Measurements from ENCODE around the gene UNG.
"Not testable (repeated sequence)": the region's sequence is repeated elsewhere in the genome, so short reads cannot be mapped to it uniquely, and the experiment has no call there.

UNG gene

DNA sequence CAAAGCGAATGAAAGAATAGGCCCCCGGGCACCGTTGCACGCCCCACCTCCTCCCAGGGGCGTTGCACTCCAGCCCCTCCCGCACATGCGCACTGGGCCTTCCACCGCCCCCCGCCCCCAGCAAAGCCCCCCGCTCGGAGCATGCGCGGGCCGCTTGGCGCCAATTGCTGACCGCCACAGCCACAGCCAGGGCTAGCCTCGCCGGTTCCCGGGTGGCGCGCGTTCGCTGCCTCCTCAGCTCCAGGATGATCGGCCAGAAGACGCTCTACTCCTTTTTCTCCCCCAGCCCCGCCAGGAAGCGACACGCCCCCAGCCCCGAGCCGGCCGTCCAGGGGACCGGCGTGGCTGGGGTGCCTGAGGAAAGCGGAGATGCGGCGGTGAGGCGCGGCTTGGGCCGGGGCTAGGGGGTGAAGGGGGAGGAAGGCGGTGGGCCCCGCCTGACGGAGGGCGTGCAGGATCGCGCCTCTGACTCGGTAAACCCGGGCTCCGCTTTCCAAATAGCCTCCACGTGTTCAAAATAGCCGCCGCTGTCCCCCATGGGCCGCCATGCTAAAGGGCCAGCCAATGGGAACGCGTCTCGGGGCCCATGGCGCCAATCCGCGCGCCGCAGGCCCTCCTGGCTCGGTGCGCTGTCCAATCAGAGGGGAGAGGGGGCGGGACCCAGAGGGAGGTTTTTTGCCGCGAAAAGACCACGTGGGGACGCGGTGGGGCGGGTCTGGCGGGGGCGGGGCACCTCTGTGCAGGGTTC is at the start of gene UNG:
UNG (plus strand) TSS at position 163 of the 748 bp plus-strand sequence; CDS start at position 246, 83 bp downstream.
- peak; percentile 94 for DNase-seq (ENCODE audit: low read depth)

DNA sequence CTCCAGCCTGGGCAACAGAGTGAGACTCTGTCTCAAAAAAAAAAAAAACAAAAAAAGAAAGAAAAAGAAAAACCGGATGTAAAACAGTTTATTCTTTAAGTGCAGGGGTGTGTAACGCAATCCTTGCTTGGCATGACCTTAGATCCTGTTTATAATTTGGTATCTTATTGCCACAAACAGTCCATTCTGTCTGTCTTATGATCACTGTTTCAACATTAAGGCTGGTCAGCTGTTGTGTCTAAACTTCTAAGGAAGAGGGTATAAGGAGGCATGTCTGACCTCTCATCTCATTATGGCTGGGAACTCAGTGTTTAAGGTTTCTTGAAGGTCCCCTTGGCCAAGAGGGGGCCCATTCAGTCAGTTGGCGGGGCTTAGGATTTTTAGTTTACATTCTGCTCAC is 48.7 kb upstream of the UNG start:
- not testable (repeated sequence) for DNase-seq (ENCODE audit: low read depth)

DNA sequence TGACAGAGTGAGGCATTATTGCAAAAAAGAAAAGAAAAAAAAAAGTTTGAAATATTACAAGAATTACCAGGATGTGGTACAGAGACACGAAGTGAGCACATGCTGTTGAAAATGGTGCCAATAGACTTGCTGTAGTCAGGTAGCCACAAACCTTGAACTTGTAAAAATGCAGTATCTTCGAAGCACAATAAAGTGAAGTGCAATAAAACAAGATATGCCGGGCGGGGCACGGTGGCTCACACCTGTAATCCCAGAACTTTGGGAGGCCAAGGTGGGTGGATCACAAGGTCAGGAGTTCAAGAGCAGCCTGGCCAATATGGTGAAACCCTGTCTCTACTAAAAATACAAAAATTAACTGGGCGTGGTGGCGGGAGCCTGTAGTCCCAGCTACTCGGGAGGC is 47.6 kb upstream of the UNG start:
- not testable (repeated sequence) for DNase-seq (ENCODE audit: low read depth)

DNA sequence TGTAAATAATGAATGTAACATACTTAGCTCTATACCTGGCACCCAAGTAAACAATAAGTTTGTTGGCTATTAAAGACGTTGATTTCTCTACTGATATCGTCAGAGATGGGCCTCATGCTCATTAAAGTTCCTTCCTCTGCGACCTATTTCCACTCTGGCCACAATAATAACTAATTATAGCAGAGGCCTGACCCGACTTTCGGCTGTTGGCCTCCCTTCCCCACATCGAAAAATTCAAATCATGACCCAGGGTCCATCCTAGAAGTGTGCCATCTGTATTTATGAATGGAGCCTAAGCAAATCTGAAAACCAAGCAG is 45.3 kb upstream of the UNG start:
- no peak for DNase-seq (ENCODE audit: low read depth)

DNA sequence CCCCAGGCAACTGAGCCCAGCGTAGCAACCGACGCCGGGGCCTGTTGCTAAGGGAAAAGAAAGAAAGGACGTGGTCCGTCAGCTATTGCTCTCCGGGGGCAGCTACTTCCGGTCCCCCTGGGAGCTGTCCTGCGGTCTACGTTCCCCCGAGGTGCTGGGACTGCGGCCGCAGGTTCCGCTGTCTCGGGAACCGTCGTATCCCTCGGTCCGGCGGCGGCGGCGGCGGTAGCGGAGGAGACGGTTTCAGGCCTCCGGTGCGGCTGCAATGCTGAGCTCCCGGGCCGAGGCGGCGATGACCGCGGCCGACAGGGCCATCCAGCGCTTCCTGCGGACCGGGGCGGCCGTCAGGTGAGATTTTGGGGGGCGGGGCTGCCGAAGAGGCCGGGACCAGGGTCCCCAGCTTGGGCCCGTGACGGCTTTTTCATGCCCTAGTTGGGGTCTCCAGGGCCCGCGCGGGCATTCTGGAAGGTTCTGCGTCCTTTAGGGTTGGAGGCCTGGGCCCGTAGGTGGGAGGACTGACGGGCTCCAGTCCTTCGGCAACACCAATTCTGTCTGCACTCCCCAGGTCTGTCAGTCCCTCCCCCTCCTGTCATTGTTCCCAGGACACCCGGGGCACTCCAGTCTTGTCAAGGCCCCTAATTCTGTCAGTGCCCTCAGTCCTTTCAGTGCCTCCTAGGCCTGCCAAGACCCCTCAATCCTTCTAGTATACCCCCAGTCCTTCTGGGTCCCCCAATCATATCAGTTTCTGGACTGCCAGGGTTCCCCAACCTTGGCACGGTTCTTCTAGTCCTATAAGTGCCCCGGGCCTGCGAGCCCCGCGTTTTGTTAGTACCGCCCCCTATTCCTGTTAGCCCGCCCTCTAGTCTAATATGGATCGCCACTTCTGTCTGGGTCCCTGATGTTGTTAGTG is 44.7 kb upstream of the UNG start, which contains the start of gene USP30:
USP30 (plus strand) TSS at position 163 of the 910 bp plus-strand sequence; CDS start at position 266, 103 bp downstream.
- DNase-seq (ENCODE audit: low read depth) = peak; percentile 76

DNA sequence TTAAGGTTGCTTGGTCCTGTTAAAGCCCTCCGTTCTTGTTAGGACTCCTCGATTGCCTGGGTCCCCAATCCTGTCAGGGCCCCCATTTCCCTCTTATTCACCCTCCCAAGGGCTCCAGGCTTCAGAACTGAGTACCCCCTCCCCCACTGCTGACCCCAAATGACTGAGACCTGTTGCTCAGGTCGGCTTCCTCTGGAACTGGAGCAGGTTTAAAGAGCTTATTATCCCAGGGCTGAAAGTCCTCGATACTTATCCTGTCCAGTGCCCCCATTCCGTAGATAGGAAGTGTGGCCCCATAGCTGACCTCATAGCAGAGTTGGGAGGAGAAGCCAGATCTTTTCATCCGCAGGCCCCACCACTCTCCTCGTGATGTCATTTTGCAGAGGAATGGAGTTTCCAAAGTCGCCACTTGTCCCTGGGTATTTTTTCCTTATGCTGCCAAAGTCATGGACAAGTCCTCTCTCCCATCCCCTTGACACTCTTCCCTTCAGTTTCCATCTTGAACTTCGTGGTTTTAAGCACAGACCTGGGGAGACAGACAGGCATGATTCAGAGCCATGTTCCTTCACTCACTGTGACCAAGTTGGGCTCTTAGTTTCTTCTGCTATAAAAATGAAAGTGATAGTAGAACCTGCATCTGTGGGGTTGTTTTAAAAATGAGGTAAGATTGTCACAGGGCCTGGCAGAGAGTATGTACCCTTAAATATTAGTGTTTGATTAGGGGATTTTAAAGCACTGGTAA is 43.8 kb upstream of the UNG start:
- DNase-seq (ENCODE audit: low read depth) = no peak

DNA sequence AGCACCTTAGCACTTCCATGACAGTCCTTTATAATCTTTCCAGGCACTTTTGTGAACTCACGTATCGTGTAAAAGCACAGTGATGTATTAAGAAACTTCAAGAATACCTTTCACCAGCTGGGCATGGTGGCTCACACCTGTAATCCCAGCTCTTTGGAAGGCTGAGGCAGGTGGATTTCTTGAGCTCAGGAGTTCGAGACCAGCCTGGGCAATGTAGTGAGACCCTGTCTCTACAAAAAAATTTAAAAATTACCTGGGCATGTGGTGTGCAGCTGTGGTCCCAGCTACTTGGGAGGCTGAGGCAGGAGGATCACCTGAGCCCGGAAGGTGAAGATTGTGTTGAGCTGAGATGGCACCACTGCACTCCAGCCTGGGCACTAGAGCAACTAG is 43.3 kb upstream of the UNG start:
- DNase-seq (ENCODE audit: low read depth) = not testable (repeated sequence)

DNA sequence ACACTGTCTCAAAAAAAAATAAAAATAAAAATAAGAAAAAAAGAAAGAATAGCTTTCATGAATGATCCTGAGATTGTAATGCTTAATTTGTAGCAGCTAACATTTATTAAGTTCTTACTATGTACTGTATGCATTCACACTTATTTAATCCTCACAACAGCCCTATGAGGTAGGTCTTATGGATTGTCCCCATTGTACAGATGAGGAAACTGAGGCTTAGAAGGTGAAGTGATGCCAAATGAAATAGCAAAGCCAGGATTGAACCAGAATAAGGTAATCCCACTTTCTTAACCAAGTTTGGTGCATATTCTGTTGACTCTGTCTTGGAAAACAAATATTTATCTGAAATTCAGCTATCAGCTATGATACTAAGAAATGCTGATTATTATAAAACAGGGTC is 42.9 kb upstream of the UNG start:
- DNase-seq (ENCODE audit: low read depth) = no peak

DNA sequence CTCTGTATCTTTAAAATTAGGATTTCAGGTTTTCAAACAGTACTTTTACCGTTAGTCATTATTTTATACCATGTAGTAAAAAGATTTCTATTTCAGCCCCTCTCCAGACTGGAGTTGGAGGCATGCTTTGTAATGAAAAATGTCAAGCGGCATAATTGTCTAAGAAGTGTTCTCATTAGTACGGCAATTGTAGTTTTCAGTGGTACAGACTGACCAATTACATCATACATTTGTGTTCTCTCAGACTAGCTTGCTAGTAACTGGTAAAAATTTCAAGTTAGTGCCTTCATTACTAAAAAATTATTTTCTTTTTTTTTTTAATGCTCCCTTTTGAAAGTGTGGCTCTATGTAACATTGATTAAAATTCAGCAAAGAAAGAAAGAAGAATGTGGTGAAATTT is 40.5 kb upstream of the UNG start:
- no peak for DNase-seq (ENCODE audit: low read depth)

DNA sequence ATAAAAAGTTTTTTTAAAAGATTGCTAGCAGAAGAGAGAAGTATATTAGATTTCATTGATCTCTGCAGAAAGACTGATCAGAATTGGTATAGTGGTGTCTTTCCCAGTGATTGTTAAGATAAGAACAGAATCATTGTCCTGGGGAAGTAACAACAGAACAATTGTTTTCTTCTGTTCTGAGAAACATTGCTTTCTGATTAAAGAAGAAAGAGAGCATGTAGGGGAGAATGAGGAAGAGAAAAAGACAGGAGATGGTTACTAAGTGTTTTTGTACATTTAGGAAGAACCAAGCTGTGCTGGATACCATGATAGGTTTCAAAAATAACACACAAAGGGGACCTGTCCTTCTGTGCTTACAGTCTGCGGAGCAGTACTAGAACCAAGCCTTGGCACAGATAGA is 40.0 kb upstream of the UNG start:
- no peak for DNase-seq (ENCODE audit: low read depth)

DNA sequence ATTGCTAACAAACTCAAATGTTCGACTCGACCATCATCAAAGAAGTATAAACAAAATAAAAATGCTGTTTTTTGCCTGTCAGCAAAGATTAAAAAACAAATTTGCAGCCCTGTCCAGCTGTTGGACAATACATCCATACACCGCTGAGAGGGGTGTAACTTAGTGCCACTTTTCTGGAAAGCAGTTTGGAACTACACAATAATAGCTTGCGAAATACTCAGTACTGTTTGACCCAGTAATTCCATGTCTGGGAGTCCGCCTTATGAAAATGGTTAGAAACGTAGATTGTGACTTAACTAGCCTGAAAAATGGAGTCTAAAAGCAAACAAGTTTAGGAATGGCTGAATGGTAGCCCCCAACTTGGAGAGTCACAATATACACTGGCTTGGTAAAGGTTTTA is 38.6 kb upstream of the UNG start:
- DNase-seq (ENCODE audit: low read depth) = no peak

DNA sequence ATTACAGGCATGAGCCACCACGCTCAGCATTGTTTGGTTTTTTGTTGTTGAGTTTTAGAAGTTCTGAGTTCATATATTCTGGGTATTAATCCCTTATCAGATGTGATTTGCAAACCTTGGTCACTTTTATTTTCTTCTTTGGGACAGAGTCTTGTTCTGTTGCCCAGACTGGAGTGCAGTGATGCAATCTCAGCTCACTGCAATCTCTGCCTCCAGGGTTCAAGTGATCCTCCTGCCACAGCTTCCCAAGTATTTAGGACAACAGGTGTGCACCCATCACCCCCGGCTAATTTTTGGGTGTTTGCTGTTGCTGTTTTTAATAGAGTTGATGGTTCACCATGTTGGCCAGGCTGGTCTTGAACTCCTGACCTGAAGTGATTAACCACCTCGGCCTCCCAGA is 33.3 kb upstream of the UNG start:
- no peak for DNase-seq (ENCODE audit: low read depth)

DNA sequence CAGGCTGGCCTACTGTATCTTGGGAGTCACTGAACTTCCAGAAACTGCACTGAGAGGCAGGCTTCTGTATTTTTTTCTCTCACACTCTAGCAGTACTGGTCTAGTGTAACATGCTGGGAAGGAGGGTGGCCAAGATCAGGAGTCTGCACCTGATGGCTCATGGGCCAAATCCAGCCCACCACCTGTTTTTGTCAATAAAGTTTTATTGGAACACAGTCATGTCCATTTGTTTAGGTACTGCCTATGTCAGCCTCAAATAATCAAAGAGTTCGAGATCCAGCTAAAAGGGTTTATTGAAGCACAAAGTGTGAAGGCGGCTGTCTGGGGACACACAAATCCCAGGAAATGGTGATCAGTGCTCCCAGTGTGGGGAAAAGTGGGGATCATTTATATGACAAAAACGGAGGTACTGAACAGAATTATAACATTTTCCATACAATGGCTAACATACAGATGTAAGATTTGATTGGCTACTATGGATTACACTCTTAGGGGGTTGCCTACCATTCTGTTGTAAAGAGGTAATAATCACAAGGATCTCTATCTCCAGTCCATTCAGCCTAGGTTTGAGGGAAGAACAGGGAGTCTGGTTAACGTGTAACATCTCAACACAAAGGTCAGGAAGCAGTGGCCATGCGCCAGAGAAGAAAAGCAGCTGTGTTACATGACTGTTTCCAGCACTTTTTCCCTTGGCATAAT is 32.1 kb upstream of the UNG start:
- DNase-seq (ENCODE audit: low read depth) = no peak

DNA sequence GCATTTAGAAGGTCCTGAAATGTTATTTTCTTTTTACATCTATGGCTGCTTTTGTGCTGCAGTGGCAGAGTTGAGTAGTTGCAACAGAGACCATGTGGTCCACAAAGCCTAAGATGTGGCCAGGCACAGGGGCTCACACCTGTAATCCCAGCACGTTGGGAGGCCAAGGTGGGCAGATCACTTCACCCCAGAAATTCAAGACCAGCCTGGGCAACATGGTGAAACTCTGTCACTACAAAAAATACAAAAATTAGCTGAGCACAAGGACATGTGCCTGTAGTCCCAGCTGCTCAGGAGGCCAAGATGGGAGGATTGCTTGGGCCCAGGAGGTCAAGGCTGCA is 31.6 kb upstream of the UNG start:
- DNase-seq (ENCODE audit: low read depth) = no peak

DNA sequence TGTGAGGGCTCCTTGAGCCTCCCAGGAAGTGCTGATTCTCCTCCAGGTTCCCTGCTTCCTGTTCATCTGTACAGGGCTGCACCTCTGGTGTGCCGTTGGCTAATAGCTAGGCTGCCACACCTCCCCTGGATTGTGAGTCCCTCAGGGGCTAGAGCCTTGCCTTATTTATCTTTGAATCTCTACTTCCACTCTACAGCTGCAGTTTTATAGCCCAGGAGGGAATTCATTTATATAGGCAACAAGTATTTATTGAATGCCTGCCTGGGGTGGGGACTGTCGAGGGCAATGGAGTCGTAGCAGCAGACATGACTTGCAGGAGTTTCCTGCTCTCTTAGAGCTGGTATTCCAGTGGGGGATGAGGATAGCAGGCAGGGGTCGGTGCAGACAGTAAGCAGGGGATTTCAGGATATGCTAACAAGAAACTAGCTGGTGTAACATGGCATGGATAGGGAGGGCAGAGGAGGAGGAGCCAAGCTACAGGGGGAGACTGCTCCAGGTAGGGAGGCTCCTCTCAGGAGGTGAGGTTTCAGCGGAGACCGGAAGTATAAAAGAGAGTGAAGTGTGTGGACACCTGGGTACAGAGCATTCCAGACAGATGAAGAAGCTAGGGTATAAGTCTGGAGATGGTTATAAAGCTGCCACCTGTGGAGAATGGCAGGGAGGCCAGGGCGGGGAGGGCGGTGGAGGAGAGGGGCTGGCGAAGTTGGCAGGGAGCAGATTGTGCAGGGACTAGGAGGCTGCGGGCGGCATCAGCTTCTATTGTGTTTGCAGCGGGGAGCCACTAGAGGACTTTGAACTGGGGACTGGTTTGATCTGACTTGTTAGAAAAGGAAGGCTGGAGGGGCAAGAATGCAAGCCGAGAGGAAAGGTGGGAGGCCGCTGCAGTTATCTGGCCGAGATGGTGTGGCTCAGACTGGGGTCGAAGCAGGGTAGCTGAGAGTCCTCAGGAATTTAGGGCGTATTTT is 27.8 kb upstream of the UNG start:
- no peak for DNase-seq (ENCODE audit: low read depth)

DNA sequence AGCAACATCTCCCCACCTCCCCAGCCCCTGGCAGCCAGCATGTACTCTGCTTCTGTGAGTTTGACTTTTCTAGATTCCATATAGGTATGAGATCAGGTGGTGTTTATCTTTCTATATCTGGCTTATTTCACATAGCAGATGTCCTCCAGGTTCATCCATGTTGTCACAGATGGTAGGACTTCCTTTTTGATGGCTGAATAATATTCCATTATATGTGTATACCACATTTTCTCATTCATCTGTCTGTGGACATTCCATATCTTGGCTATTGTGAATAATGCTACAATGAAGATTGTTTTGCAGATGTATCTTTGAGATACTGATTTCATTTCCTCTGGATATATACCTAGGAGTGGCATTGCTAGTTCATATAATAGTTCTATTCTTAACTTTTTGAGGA is 22.5 kb upstream of the UNG start:
- DNase-seq (ENCODE audit: low read depth) = no peak

DNA sequence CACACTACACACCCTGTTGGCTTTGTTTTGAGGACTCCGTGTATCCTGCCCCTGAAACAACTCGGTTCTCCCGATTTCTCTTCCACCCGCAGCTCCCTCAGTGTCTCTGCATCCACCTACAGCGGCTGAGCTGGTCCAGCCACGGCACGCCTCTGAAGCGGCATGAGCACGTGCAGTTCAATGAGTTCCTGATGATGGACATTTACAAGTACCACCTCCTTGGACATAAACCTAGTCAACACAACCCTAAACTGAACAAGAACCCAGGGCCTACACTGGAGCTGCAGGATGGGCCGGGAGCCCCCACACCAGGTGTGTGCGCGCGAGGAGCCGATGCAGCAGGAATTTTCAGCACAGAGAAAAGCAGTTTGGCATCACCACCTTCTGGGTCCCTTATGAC is 14.6 kb upstream of the UNG start:
- no peak for DNase-seq (ENCODE audit: low read depth)

DNA sequence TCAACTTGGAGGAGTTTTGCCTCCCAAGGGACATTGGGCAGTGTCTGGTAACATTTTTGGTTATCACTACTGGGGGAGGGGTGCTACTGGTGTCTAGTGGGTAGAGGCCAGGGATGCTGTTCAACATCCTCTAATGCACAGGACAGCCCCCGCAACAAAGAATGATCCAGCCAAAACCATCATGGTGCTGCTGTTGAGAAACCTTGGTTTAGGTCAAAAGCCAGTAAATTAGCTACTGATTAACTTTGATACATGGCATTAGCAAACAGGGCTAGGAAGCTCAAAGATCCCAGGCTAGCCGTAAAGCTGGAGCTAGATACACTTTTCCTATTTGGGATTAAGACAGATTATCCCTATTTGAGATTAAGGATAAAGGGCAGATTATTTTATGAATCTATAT is 13.0 kb upstream of the UNG start:
- no peak for DNase-seq (ENCODE audit: low read depth)

DNA sequence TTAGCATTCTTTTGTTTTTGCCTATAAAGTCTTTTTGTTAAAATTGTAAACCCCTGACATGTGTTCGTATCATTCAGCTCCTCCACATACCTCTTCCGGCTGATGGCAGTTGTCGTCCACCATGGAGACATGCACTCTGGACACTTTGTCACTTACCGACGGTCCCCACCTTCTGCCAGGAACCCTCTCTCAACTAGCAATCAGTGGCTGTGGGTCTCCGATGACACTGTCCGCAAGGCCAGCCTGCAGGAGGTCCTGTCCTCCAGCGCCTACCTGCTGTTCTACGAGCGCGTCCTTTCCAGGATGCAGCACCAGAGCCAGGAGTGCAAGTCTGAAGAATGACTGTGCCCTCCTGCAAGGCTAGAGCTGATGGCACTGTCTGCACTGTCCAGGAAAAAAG is 11.8 kb upstream of the UNG start:
- no peak for DNase-seq (ENCODE audit: low read depth)

DNA sequence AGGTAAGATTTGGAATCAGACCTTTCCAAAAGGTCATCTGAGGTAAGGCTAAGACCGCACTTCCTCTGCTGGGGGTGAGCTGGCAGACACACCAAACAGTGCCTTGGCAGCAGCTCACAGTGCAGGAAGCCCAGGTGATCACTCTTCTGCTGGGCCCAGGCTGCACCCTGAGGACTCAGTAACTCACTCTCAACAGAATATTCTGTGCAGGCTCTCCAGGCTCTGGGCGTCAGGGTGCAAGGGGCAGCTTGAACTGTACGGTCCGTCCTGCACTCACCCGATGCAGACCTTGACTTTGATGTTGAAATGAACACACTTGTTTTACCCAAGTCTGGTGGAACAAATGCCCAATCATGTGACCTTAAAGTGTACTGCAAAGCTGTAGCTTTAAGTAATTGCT is 10.1 kb upstream of the UNG start:
- no peak for DNase-seq (ENCODE audit: low read depth)

DNA sequence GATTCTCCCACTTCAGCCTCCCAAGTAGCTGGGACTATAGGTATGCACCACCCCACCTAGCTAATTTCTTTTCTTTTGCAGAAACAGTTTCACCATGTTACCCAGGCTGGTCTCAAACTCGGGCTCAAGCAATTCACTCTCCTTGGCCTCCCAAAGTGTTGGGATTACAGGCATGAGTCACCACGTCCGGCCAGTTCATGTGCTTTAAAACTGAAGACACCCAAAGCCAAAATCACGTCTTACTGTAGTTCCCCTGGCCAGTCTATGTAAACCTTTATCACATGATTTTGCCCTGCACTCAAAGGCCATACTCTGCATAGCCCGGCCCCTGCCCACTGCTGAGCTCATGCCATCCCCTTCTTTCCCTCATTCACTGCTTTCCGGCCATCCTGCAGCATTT is 8.6 kb upstream of the UNG start:
- DNase-seq (ENCODE audit: low read depth) = no peak

All from stimulated activated CD8-positive, alpha-beta memory T cell treated with anti-CD3 and anti-CD28 coated beads, Interleukin-15, amount 100 ng/mL, for 24 hours (primary cell).